ENCODE measurements around the gene INAFM2.
A peak's percentile ranks its signal among the peaks of the same experiment; 100 is the strongest.

INAFM2 gene

GRCh38 chr15:40277471-40277870 lies 46.0 kb upstream of the INAFM2 start:
- ChIA-PET POLR2A (no interaction called here), CTCF (interaction anchor here (1.0 to 20.1 kb wide), 13 partner anchors 12 to 492 kb away, joined by 3 to 1718 read pairs (median 97); partner anchors contain the start of genes CCDC9B, INAFM2, PAK6 and PLCB2)
- DNase-seq (ENCODE audit: low read depth, low spot score), result no peak

GRCh38 chr15:40278026-40278425 lies 45.5 kb upstream of the INAFM2 start:
- TF ChIP-seq CTCF (IDR thresholded peaks at IDR 0.05; ENCODE audit: insufficient read depth, low read length, missing control alignments), result no peak
- CTCF ChIA-PET, result interaction anchor here (1.0 to 20.1 kb wide), 16 partner anchors 11 to 492 kb away, joined by 3 to 1718 read pairs (median 20); partner anchors contain the start of genes CCDC9B, INAFM2, PAK6 and PLCB2
- H3K4me3 ChIP-seq (ENCODE audit: low read depth, low read length), result no peak overlapping the region
- POLR2A ChIA-PET, result no interaction called here
- DNase-seq (ENCODE audit: low read depth, low spot score), result no peak

More at GRCh38 chr15:40277471-40277870, 46.0 kb upstream of the INAFM2 start:
- H3K4me3 ChIP-seq (ENCODE audit: low read depth, low read length), result no peak overlapping the region
- no peak for TF ChIP-seq CTCF (IDR thresholded peaks at IDR 0.05; ENCODE audit: insufficient read depth, low read length, missing control alignments)

GRCh38 chr15:40279437-40280141 lies 43.9 kb upstream of the INAFM2 start:
- CTCF ChIA-PET, result interaction anchor here (0.6 to 20.1 kb wide), 56 partner anchors 10 to 268 kb away, joined by 3 to 1718 read pairs (median 5); partner anchors contain the start of genes CCDC9B, DISP2, INAFM2 and IVD
- peak; percentile 98 for TF ChIP-seq CTCF (IDR thresholded peaks at IDR 0.05; ENCODE audit: insufficient read depth, low read length, missing control alignments)
- H3K4me3 ChIP-seq (ENCODE audit: low read depth, low read length), result no peak overlapping the region
- POLR2A ChIA-PET, result no interaction called here
- no peak for DNase-seq (ENCODE audit: low read depth, low spot score)

- CTCF ChIA-PET, result interaction anchor here (0.6 to 20.1 kb wide), 29 partner anchors 9 to 234 kb away, joined by 3 to 1718 read pairs (median 5); partner anchors contain the start of genes CCDC9B, INAFM2, PAK6 and PLCB2
- TF ChIP-seq CTCF (IDR thresholded peaks at IDR 0.05; ENCODE audit: insufficient read depth, low read length, missing control alignments), result no peak
- H3K4me3 ChIP-seq (ENCODE audit: low read depth, low read length), result no peak overlapping the region
- POLR2A ChIA-PET, result no interaction called here
- no peak for DNase-seq (ENCODE audit: low read depth, low spot score)
Measured at GRCh38 chr15:40280260-40281056, 43.0 kb upstream of the INAFM2 start.

- ChIA-PET POLR2A (no interaction called here), CTCF (interaction anchor here (0.7 to 20.1 kb wide), 16 partner anchors 8 to 235 kb away, joined by 3 to 1718 read pairs (median 6); partner anchors contain the start of genes CCDC9B, INAFM2, PAK6 and PLCB2)
- TF ChIP-seq CTCF (IDR thresholded peaks at IDR 0.05; ENCODE audit: insufficient read depth, low read length, missing control alignments), result no peak
- no peak for DNase-seq (ENCODE audit: low read depth, low spot score)
- H3K4me3 ChIP-seq (ENCODE audit: low read depth, low read length), result no peak overlapping the region
Measured at GRCh38 chr15:40281057-40281800, 42.3 kb upstream of the INAFM2 start.
